Mesodermal cell (in vitro differentiated cells): ENCODE measurements around the gene PLEKHM3. TPM values are rescaled to one million over a fixed set of nuclear protein-coding genes. Genes with fewer than 3 reads are reported as not detected.
A peak's percentile ranks its signal among the peaks of the same experiment; 100 is the strongest.

Source experiments
- H3K27ac ChIP-seq: 2 replicates; pipeline ENCODE4 v1.7.0; 2013; ENCODE audit warnings: mild to moderate bottlenecking, low read depth, low read length, moderate library complexity; ENCODE audit not compliant: severe bottlenecking
- H3K36me3 ChIP-seq: 2 replicates; pipeline ENCODE4 v1.7.1; 2013; ENCODE audit warnings: mild to moderate bottlenecking, low read length, moderate library complexity; ENCODE audit not compliant: control insufficient read depth, insufficient read depth
- H3K4me1 ChIP-seq: one replicate; pipeline ENCODE4 v1.7.1; 2013; ENCODE audit warnings: mild to moderate bottlenecking, low read length; ENCODE audit not compliant: insufficient read depth, control insufficient read depth, poor library complexity, severe bottlenecking
- H3K4me3 ChIP-seq: 2 replicates; pipeline ENCODE4 v1.7.0; 2013; ENCODE audit warnings: low read length, control low read depth, mild to moderate bottlenecking; ENCODE audit not compliant: insufficient read depth, poor library complexity, severe bottlenecking; ENCODE audit errors: extremely low read depth
- H3K9me3 ChIP-seq: 2 replicates; pipeline ENCODE4 v1.7.1; 2013; ENCODE audit warnings: mild to moderate bottlenecking, low read length, moderate library complexity; ENCODE audit not compliant: control insufficient read depth
- WGBS, 2 experiments: methylation state at CpG; one replicate each; pipeline ENCODE4 v1.1.5; 2013; ENCODE audit warnings: missing lambda C conversion rate in 2 of 2; ENCODE audit not compliant: insufficient coverage in 2 of 2; 5-methylcytosine and 5-hydroxymethylcytosine counted together
- polyA plus RNA-seq, 2 experiments: library from polyadenylated mRNA; stranded (reverse); fragments of 50-300 nt; gene quantifications; one replicate each; pipeline ENCODE4 v1.2.3, GENCODE V29; 2013

Gene PLEKHM3
- 5.8 TPM for polyA plus RNA-seq (2013, experiment 1 of 2)
- polyA plus RNA-seq (2013, experiment 2 of 2) = 6.6 TPM

GRCh38 chr2:208025037-208025813 lies at the start of gene PLEKHM3:
Gene PLEKHM3, minus strand, starts transcription at chr2:208025527. Its CDS starts 23,888 bp downstream, at chr2:208001639.
- H3K4me1 ChIP-seq = peaks cover 4% of the 10 kb centered on the region
- WGBS, 2 experiments = 6 to 7% methylated on average over 27 to 36 of the region's 38 CpGs
- no peaks in the 10 kb centered on the region for H3K36me3 ChIP-seq
- H3K27ac ChIP-seq = no peak within 1 kb of the TSS
- H3K9me3 ChIP-seq = no peaks in the 10 kb centered on the region
- peak within 1 kb of the TSS; percentile 66 for H3K4me3 ChIP-seq

- whole genome bisulfite sequencing, 2 experiments = 89 to 93% methylated on average over 5 to 6 of the region's 9 CpGs
- no peaks in the 10 kb centered on the region for H3K36me3 ChIP-seq
- H3K9me3 ChIP-seq = no peaks in the 10 kb centered on the region
- no peak overlapping the region for H3K4me3 ChIP-seq
- H3K27ac ChIP-seq = no peak overlapping the region
- H3K4me1 ChIP-seq = no peaks in the 10 kb centered on the region
These were observed 49.5 kb upstream of the PLEKHM3 start for GRCh38 chr2:208074610-208075356.

- 0% methylated on average over 3 to 4 of the region's 9 CpGs for WGBS, 2 experiments
- no peaks in the 10 kb centered on the region for H3K36me3 ChIP-seq
These were observed 47.0 kb upstream of the PLEKHM3 start for GRCh38 chr2:208072250-208072892.

GRCh38 chr2:208069186-208069585 lies 43.9 kb upstream of the PLEKHM3 start:
- WGBS, 2 experiments = 76 to 92% methylated on average over 3 of the region's 4 CpGs
- Histone ChIP-seq H3K4me1 (no peaks in the 10 kb centered on the region), H3K4me3 (no peak overlapping the region), H3K36me3 (no peaks in the 10 kb centered on the region), H3K9me3 (no peaks in the 10 kb centered on the region), H3K27ac (no peak overlapping the region)

More at GRCh38 chr2:208072250-208072892, 47.0 kb upstream of the PLEKHM3 start:
- Histone ChIP-seq H3K4me1 (no peaks in the 10 kb centered on the region), H3K9me3 (no peaks in the 10 kb centered on the region), H3K27ac (no peak overlapping the region), H3K4me3 (no peak overlapping the region)

GRCh38 chr2:208066016-208066415 lies 40.7 kb upstream of the PLEKHM3 start:
- H3K36me3 ChIP-seq = no peaks in the 10 kb centered on the region
- WGBS, 2 experiments = 92 to 96% methylated on average over 4 of the region's 4 CpGs

GRCh38 chr2:208065476-208065875 lies 40.1 kb upstream of the PLEKHM3 start:
- Histone ChIP-seq H3K36me3 (no peaks in the 10 kb centered on the region), H3K4me1 (no peaks in the 10 kb centered on the region), H3K9me3 (no peaks in the 10 kb centered on the region), H3K27ac (no peak overlapping the region), H3K4me3 (no peak overlapping the region)
- WGBS, 2 experiments = 88 to 91% methylated on average over 5 of the region's 5 CpGs

More at GRCh38 chr2:208066016-208066415, 40.7 kb upstream of the PLEKHM3 start:
- Histone ChIP-seq H3K4me3 (no peak overlapping the region), H3K27ac (no peak overlapping the region), H3K4me1 (no peaks in the 10 kb centered on the region), H3K9me3 (no peaks in the 10 kb centered on the region)

GRCh38 chr2:208064220-208064961 lies 39.1 kb upstream of the PLEKHM3 start:
- Histone ChIP-seq H3K4me1 (no peaks in the 10 kb centered on the region), H3K4me3 (no peak overlapping the region), H3K27ac (no peak overlapping the region), H3K36me3 (no peaks in the 10 kb centered on the region), H3K9me3 (no peaks in the 10 kb centered on the region)
- 85 to 100% methylated on average over 3 to 5 of the region's 8 CpGs for WGBS, 2 experiments

GRCh38 chr2:208062961-208063360 lies 37.6 kb upstream of the PLEKHM3 start:
- WGBS, 2 experiments = no CpG with 5 or more reads among the region's 2 CpGs
- H3K4me1 ChIP-seq = no peaks in the 10 kb centered on the region
- no peak overlapping the region for H3K27ac ChIP-seq
- H3K4me3 ChIP-seq = no peak overlapping the region
- no peaks in the 10 kb centered on the region for H3K36me3 ChIP-seq
- no peaks in the 10 kb centered on the region for H3K9me3 ChIP-seq

GRCh38 chr2:208062113-208062512 lies 36.8 kb upstream of the PLEKHM3 start:
- Histone ChIP-seq H3K27ac (no peak overlapping the region), H3K4me1 (no peaks in the 10 kb centered on the region), H3K4me3 (no peak overlapping the region), H3K9me3 (no peaks in the 10 kb centered on the region), H3K36me3 (no peaks in the 10 kb centered on the region)
- 83 to 100% methylated on average over 1 of the region's 4 CpGs for WGBS, 2 experiments

GRCh38 chr2:208057108-208057507 lies 31.8 kb upstream of the PLEKHM3 start:
- H3K27ac ChIP-seq = no peak overlapping the region
- H3K4me3 ChIP-seq = no peak overlapping the region
- no peaks in the 10 kb centered on the region for H3K36me3 ChIP-seq
- H3K9me3 ChIP-seq = no peaks in the 10 kb centered on the region
- WGBS, 2 experiments = no CpG with 5 or more reads among the region's 1 CpG
- H3K4me1 ChIP-seq = no peaks in the 10 kb centered on the region
